HK-2 (cell line): ENCODE data around the gene GSK3A.

Experiments used
- DNase-seq: peaks from one replicate; pipeline ENCODE4 v3.0.0-alpha.2; 2018; ENCODE audit not compliant: unreplicated experiment

GSK3A gene

DNA sequence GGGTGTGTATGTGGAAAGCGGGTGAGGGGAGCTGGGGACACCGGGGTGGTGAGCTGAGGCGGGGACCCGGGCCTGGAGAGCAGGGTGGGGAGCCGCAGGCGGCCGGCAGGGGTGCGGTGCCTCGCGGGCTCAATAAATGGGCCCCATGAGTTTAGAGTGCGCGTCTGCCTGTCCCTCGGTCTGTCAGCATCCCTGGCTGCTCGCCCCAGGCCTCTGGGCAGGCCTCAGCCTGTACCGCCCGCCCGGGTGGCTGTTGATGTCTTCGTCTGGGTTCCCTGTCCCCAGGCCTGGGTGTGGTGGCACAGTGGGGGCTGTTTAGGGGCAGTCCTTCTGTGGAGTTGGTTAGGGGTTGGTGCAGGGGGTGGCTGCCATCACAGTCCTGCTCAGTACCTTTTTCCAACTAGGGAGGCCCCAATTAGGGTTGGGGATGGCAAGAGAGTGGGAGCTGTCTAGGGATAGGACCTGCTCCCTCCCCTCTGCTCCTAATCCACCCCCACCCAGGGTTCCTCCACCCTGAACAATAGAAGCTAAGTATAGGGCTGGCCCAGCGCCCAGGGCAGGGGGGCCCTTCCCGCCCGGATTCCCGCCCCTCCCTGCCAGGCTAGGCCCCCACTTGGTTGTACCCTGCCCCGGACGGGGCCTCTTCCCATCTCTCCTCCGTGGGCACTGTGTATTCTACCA lies 38.9 kb upstream of the GSK3A start:
- peak; percentile 49 for DNase-seq

DNA sequence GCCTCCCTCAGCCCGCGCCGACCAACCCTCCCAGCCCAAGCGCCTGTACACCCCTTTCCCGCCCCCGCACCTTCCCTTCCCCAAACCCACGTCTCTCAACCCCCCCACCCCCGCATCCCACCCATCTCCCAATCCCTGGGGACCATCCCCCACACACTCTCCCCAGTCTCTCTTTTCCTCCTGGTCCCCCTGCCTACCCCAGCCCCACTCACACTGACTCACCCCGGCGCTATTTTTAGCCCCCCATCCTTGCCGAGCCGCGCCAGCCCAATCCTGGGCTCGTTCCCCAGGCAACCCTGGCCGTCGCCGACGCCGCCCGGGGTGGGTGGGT lies 38.4 kb upstream of the GSK3A start:
- peak; percentile 47 for DNase-seq

DNA sequence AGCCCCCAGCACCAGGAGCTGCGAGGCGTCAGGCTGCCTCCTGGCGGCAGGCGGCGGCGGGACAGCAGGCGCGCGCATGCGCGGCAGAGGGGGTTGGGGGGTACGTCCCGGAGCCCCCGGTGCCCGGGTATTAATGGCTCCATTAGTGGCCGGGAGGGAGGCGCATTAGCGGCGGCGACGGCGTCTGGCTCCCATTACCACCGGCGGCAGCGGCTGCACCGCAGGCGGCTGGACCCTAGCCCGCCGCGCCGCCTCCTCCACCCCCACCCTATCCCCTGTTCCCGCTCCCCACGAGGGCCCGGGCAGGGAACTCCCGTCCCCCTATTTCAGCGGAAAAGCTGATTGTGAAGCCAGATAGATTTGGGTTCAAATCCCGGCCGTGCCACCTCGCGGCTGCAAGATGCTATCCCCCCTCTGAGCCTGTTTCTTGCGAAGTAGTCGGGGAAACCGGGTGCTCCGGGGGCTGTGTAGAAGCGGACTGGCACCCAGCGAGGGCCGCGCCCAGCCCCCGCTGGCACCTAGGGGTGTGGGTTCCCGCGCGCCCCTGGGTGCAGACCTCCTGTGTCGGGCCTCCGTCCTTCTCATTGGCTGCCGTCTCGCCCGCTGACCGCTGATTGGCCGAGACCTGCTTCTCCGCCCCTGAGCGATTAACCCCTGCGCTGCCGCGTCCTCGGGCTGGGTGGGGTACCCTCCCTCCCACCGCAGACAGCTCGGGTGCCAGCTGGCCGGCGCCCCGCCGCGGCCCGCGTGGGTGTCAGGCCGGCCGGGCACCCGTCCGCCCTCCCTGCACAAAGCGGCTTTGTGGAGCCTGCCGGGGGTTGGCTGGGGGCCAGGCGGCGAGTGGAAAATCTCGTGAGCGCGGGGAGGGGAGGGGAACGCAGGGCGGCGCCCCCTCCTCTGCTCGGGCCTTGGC lies 37.8 kb upstream of the GSK3A start:
- DNase-seq = peak; percentile 94

DNA sequence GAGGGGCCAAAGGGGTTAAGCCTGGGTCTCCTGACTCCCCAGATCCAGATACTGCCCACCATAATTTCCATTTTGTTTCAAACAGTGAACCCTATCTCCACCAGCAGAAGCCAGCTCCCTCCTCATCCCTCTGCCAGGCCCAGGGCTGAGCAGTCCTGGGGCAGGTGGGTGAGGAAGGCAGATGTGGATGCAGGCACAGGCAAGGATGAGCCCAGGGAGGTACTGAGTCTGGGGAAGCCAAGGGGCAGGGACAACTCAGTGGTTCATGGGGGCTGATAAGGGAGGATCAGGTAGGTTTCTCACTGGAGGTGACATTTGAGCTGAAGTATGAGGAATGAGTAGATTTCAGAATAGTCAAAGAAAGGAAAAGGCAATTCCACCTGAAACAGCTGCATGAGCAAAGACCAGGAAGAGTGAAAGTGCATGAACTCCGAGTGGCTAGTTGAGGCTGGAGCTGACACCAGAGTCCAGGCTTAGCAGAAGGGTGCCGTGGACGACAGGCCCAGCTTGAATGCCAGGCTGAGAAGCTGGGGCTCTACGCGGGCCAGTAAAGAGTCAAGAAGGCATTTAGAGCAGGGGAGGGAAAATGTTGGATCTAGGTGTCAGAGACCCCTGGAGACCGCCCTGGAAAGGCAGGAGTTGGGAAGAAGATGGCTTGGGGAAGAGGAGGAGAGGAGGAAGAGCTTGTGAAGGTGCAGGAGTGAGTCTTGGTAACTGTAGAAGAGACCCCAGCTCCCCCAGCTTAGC lies 36.9 kb upstream of the GSK3A start:
- no peak for DNase-seq

DNA sequence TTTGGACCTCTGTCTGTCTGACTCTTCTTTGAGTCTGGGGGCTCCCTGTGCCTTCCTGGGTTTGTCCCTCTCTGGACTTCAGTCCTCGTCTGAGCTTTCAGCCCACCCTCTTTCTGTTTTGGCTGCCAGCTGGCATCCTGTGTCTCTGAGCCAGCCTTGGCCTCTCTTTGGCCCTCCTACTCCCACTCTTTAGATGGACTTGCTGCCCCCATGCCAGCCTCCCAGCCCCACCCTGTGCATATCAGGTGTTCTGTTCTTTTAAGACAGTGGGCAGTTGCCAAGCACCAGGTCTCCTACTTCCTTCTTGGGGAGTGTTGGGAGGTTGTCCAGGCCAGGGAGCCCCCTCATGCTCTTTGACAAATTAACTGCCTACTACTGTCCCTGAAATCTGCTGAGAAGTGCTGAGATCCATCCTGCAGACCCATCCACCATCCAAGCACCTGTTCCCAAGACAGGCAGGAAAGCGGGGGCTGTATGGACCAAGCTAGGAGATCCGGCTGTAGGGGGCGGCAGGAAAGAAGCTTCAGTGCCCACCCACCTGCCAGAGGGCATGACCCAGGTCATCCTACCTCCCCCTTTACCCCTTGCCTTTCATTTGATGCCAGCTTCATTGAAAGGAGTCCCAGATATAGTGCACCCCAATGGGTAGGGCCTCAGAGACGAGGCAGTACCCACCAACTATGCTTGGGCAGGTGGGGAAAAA lies 36.2 kb upstream of the GSK3A start:
- DNase-seq = no peak

DNA sequence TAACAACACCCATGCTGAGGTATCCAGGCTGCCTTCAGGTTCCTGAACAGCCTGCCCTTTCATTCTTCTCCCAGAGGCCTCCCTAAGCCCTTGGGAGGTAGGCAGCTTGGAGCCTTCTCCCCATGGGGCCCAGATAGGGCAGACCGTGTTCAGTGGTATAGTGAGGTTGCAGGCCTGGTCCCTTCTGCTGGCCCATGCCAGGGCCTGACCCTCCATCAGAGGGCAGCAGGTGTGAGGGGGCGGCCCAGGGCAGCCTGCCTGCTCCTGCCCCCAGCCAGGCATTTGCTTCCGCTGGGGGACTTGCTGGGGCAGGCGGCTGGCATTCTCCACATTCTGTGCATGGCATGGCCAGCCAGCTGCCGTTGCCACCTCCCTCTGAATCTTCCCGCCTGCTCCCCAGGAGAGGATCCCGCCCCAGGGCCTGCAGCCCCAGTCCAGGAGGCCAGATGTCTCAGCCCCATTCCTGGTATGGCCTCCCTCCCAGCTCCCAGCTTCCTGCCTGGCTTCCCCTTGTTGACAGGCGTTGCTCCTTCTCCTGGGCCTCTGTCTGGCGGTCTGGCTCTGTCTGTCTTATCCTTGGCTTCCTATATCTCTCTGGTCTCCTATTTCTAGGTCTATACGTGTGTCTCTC lies 35.5 kb upstream of the GSK3A start:
- peak; percentile 49 for DNase-seq

DNA sequence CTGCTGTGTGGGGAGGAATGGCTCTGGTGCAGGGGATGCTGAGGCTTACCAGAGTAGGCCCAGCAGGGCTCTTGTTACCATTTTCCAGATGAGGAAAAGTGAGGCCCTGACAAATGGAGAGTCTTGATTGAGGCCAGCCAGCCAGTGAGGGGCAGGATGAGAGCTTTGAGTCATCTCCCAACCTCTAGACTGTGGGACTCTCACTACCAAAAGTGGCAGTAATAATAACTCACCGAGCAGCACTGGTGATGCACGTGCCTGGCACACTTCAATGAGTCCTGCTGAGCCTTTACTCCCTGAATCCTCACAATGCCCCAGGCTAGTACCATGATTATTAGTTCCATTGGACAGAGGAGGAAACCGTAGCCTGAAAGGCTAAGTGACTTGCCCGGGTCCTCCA lies 34.4 kb upstream of the GSK3A start:
- DNase-seq = no peak

DNA sequence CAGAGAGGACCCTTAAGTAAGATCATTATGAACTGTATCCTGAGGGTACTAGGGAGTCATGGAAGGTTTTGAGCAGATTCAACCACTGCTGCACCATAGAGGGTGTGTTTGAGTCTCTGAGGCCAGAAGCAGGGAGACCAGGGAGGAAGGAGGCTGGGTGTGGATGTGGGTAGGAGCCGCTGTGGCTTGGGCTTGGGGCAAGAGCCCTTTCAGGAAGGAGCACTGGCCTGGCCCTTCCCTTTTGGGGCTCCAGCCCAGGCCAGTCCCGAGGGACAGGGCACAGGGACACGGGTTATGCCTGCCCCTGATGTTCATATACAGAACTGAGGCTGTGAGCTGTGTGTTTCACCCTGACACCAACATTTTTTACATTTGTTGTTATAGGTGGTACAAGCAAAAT lies 33.9 kb upstream of the GSK3A start:
- no peak for DNase-seq

DNA sequence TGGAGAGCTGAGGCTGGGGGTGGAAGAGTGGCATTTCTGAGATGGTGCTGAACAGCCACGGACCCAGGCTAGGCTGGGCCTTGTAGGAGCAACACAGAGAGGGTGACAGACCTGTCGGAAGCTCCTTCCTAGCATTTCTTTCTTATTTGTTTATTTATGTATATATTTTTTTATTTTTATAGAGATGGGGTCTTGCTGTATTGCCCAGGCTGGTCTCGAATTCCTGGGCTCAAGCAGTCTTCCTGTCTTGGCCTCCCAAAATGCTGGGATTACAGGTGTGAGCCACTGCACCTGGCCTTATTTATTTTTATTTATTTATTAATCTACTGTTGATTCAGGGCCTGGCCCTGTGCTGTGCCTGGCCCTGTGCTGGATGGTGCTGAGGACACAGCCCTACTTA lies 33.1 kb upstream of the GSK3A start:
- no peak for DNase-seq

DNA sequence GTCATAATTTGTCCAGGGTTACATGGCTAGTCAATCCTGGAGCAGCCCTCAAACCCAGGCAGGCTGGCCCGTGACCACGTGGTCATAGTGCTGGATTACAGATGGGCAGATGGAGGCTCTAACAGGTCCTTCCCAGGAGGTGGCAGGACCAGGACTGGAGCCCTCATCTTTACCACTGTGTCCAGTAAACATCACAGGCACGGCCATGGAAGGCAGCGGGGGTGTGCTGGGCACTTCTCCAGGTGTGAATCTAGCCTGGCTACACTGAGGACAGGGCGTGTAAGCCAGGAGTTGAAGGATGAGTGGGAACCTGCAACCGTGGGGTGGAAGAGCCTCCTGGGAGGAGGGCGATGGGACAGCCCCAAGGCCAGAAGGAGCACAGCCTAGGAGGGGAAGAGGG lies 32.7 kb upstream of the GSK3A start:
- no peak for DNase-seq

DNA sequence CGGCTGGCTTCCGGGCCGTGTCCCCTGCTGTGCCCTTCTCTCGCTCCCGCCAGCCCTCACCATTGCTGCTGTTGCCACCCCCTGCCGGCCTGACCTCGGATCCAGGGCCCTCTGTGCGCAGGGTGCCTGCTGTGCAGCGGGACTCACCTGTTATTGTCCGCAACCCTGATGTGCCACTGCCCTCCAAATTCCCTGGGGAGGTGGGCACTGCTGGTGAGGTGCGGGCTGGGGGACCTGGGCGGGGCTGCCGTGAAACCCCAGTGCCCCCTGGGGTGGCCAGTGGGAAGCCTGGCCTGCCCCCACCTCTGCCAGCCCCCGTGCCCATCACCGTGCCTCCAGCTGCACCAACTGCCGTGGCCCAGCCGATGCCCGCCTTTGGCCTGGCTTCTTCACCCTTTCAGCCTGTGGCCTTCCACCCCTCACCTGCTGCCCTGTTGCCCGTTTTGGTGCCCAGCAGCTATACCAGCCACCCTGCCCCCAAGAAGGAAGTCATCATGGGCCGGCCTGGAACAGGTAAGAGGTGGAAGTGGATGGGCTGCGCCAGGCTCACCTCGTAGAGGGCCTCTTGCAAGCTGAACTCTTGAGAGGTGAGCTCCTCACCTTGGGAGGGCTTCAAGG lies 31.8 kb upstream of the GSK3A start:
- DNase-seq = no peak

DNA sequence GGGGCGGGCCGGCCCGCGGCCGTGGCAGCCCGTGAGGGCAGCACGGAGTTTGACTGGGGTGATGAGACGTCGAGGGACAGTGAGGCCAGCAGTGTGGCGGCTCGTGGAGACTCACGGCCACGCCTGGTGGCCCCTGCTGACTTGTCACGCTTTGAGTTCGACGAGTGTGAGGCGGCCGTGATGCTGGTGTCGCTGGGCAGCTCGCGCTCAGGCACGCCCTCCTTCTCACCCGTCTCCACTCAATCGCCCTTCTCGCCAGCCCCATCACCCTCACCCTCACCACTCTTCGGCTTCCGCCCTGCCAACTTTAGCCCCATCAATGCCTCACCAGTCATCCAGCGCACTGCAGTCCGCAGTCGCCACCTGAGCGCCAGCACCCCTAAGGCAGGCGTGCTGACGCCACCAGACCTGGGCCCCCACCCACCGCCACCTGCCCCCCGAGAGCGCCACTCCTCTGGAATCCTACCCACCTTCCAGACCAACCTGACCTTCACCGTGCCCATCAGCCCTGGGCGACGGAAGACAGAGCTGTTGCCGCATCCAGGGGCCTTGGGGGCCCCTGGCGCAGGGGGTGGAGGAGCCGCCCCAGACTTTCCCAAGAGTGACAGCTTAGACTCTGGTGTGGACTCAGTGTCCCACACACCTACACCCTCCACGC lies 31.1 kb upstream of the GSK3A start:
- DNase-seq = no peak

DNA sequence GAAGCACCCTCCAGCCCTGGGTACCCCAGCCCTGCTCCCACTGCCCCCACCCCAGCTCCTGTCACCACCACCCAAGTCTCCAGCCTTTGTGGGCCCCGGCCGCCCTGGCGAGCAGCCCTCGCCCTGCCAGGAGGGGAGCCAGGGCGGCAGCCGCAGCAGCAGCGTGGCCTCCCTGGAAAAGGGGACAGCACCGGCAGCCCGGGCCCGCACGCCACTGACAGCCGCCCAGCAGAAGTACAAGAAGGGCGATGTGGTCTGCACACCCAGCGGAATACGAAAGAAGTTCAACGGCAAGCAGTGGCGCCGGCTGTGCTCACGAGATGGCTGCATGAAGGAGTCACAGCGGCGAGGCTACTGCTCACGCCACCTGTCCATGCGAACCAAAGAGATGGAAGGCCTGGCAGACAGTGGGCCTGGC lies 30.6 kb upstream of the GSK3A start:
- no peak for DNase-seq

DNA sequence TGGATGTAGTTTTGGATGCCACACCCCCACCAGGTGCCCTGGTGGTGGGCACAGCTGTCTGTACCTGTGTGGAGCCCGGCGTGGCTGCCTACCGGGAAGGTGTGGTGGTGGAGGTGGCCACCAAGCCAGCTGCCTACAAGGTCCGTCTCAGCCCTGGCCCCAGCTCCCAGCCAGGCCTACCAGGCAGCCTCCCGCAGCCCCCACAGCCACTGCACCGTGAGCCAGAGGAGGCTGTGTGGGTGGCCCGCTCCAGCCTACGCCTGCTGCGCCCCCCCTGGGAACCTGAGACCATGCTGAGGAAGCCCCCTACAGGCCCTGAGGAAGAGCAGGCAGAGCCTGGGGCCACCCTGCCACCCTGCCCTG lies 30.1 kb upstream of the GSK3A start:
- no peak for DNase-seq

DNA sequence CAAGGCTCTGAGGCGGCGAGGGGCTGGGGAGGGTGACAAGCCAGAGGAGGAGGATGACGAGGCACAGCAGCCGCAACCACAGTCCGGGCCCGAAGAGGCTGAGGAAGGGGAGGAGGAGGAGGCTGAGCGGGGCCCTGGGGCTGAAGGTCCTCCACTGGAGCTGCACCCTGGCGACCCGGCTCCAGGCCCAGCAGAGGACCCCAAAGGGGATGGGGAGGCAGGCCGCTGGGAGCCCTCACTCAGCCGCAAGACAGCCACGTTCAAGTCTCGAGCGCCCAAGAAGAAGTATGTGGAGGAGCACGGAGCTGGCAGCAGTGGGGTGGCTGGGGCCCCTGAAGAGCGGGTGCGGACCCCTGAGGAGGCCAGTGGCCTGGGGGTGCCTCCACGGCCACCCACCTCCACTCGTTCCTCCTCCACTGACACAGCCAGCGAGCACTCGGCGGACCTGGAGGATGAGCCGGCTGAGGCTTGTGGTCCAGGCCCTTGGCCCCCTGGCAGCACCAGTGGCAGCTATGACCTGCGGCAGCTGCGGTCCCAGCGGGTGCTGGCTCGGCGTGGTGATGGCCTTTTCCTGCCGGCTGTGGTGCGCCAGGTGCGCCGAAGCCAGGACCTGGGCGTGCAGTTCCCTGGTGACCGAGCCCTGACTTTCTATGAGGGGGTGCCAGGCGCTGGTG lies 29.6 kb upstream of the GSK3A start:
- DNase-seq = no peak

DNA sequence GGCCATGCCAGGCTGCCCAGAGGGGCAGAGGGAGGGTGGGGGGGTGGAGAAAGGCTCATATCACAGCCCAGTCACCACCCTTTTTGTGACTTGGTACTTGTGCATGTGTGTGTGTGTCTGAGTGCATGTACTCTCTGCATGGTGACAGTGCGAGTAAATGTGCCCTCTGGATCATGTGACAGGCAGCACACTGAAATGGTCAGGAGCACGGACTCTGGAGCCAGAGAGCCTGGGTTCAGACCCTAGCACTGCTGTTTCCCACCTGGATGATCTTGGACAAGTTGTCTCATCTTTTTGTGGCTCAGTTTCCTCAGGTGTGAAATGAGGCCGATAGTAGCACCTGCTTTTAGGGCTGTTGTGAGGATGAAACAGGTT lies 28.6 kb upstream of the GSK3A start:
- no peak for DNase-seq

DNA sequence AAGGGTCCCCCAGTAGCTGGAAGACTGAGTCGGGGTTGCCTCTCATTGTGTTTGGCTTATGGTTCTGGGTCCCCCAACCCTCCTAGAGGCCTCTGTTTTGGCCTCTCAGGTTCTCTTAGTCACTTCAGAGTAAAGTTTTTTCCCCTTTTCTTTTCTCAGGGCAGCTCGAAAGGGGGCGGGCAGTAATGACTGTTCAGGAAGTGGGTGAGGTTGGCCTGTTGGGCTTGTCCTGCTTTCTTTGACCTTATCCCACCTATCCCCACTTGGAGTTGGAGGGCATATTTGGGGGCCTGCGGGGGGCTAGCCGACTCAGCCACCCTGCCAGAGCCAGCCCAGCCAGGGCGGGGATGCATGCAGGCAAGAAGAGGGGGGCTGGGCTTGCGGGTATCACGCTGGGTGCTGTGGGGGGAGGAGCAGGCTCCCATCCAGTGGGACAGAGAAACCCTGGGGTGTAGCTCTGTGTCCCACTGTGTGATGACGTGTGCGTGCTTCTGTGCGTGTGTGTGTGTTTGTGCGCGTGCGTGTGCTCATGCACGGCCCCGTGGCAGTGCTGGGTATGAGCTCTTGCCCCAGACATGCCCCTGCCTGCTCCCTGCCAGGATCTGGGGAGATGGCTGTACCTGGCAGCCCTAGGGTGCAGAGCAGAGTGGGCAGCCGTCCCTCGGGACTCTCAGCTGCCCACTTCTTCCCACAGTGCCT lies 28.1 kb upstream of the GSK3A start:
- DNase-seq = peak; percentile 74

DNA sequence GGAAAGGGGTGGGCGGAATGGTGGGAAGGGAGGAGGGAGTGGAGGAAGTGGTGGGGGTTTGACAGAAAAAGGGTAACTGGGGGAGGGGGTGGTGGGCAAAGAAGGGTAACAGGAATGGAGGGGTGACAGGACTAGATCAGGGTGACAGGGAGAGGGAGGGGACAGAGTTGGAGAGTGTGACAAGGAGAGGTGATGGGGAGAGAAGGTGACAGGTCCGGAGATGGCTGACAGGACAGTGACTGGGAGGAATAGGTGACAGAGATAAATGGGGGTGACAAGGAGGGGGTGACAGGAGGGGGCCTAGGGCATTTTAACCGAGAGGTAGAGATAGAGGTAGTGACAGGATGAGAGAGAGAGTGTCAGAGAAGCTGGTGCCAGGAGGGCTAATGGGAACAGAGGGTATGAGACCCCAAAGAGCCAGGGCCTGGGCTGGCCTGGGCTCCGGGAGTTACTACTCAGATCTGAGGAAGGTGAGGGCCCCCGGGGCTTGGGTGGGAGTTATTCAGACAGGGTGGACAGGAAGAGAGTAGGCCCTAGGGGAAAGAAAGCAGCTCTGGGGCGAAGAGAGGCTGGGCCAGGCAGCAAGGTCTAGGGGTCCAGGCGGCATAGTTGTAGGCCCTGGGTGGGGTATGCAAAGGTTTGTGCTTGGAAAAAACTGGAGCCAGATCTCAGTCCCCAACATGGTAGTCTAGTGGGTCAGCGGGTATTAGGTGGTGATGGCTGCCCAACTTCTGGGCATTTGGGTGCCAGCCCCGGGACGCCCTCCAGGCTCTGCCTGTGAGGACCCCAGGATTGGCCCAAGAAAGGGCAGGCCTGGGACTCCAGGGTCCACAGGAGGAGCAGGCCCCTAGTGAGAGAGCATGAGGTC lies 27.3 kb upstream of the GSK3A start:
- no peak for DNase-seq
